CD14-positive monocyte (primary cell): ENCODE data around the gene LSM3. TPM values are rescaled to one million over a fixed set of nuclear protein-coding genes. Genes with fewer than 3 reads are reported as not detected.

Experiments
- DNase-seq, 3 donors: peaks; one replicate each; pipeline ENCODE4 v3.0.0-alpha.2; 2011 to 2022
- H2AFZ ChIP-seq: 2 replicates; pipeline ENCODE4 v1.6.0; 2012; ENCODE audit warnings: mild to moderate bottlenecking, low read depth, low read length, inconsistent platforms; ENCODE audit not compliant: insufficient read depth, poor library complexity, severe bottlenecking
- H3K27ac ChIP-seq, 2 donors: 1 replicate in 1 of 2; 2 replicates in 1 of 2; pipeline ENCODE4 v1.5.1; 2012 to 2013; ENCODE audit warnings: low read length in 2 of 2, control low read depth in 1 of 2, inconsistent platforms in 1 of 2, low read depth in 1 of 2, mild to moderate bottlenecking in 1 of 2
- H3K27me3 ChIP-seq, 2 donors: one replicate each; pipeline versions ENCODE4 v1.6.0 to v1.6.1; 2011 to 2013; ENCODE audit warnings: low read length in 2 of 2; ENCODE audit not compliant: control insufficient read depth in 2 of 2, insufficient read depth in 2 of 2
- H3K36me3 ChIP-seq, 2 donors: replicated peaks in 1 of 2; 1 replicate in 1 of 2; 2 replicates in 1 of 2; pipeline versions ENCODE4 v1.5.1 to v1.6.1; 2012 to 2013; ENCODE audit warnings: low read length in 2 of 2, control low read depth in 1 of 2, inconsistent platforms in 1 of 2, mild to moderate bottlenecking in 1 of 2; ENCODE audit not compliant: insufficient read depth in 2 of 2, control insufficient read depth in 1 of 2
- H3K4me1 ChIP-seq, 2 donors: 1 replicate in 1 of 2; 2 replicates in 1 of 2; pipeline versions ENCODE4 v1.5.1 to v1.6.1; 2012 to 2013; ENCODE audit warnings: low read length in 2 of 2, control low read depth in 1 of 2, inconsistent platforms in 1 of 2, mild to moderate bottlenecking in 1 of 2, moderate library complexity in 1 of 2; ENCODE audit not compliant: insufficient read depth in 2 of 2, control insufficient read depth in 1 of 2
- H3K4me2 ChIP-seq: replicated peaks from 2 replicates; pipeline ENCODE3; 2012; ENCODE audit warnings: low read length, moderate library complexity, mild to moderate bottlenecking; ENCODE audit not compliant: poor library complexity, severe bottlenecking; ENCODE audit errors: extremely low read depth
- H3K4me3 ChIP-seq, 3 experiments: fragments of 200-600 bp in 1 of 3; sonication (generic) in 1 of 3; replicated peaks in 1 of 3; 1 replicate in 2 of 3; 2 replicates in 1 of 3; pipeline ENCODE4 v1.5.1; 2011 to 2013; ENCODE audit warnings: low read length in 3 of 3, mild to moderate bottlenecking in 3 of 3, control low read depth in 2 of 3, low read depth in 2 of 3, inconsistent platforms in 1 of 3, moderate library complexity in 1 of 3
- H3K79me2 ChIP-seq: 2 replicates; pipeline ENCODE4 v1.6.0; 2012; ENCODE audit warnings: mild to moderate bottlenecking, control low read depth, inconsistent platforms, low read length, moderate library complexity; ENCODE audit not compliant: insufficient read depth
- H3K9ac ChIP-seq: 2 replicates; pipeline ENCODE4 v1.6.0; 2017; ENCODE audit warnings: low read length, mild to moderate bottlenecking; ENCODE audit not compliant: insufficient read depth, poor library complexity, severe bottlenecking
- H3K9me3 ChIP-seq, 2 donors: replicated peaks in 1 of 2; 1 replicate in 1 of 2; 2 replicates in 1 of 2; pipeline versions ENCODE4 v1.5.1 to v1.6.1; 2012 to 2013; ENCODE audit warnings: low read length in 2 of 2, control low read depth in 1 of 2; ENCODE audit not compliant: control insufficient read depth in 1 of 2, insufficient read depth in 1 of 2
- H4K20me1 ChIP-seq: 2 replicates; pipeline ENCODE4 v1.6.0; 2012; ENCODE audit warnings: mild to moderate bottlenecking, low read length, control low read depth, moderate library complexity; ENCODE audit not compliant: insufficient read depth
- H3K27ac Mint-ChIP-seq, 7 donors: one replicate each; pipeline ENCODE4 v1.8.0; 2020; ENCODE audit warnings: mild to moderate bottlenecking in 7 of 7, mixed read lengths in 7 of 7, moderate library complexity in 6 of 7, inconsistent platforms in 2 of 7
- H3K27me3 Mint-ChIP-seq, 3 donors: one replicate each; pipeline ENCODE4 v1.8.0; 2021 to 2022; ENCODE audit warnings: low read depth in 3 of 3, mild to moderate bottlenecking in 3 of 3, mixed read lengths in 3 of 3, moderate library complexity in 3 of 3, inconsistent platforms in 1 of 3
- H3K36me3 Mint-ChIP-seq, 2 donors: one replicate each; pipeline ENCODE4 v1.8.0; 2020; ENCODE audit warnings: mixed read lengths in 2 of 2, inconsistent platforms in 1 of 2, mild to moderate bottlenecking in 1 of 2
- H3K4me1 Mint-ChIP-seq: one replicate; pipeline ENCODE4 v1.8.0; 2020; ENCODE audit warnings: mild to moderate bottlenecking, mixed read lengths
- H3K4me3 Mint-ChIP-seq, 2 donors: one replicate each; pipeline ENCODE4 v1.8.0; 2020; ENCODE audit warnings: mild to moderate bottlenecking in 2 of 2, mixed read lengths in 2 of 2, moderate library complexity in 1 of 2
- H3K9me3 Mint-ChIP-seq, 7 donors: one replicate each; pipeline ENCODE4 v1.8.0; 2020 to 2022; ENCODE audit warnings: mixed read lengths in 7 of 7, mild to moderate bottlenecking in 6 of 7, moderate library complexity in 6 of 7, inconsistent platforms in 2 of 7
- CTCF ChIP-seq: fragments of 200-600 bp; IDR thresholded peaks from one replicate; pipeline ENCODE4 v1.8.0; 2022; ENCODE audit warnings: antibody characterized with exemption, mild to moderate bottlenecking
- WGBS: methylation state at CpG from one replicate; pipeline ENCODE4 v1.1.5; 2013; ENCODE audit warnings: missing lambda C conversion rate; ENCODE audit not compliant: insufficient coverage; 5-methylcytosine and 5-hydroxymethylcytosine counted together
- intact Hi-C, 2 donors: fragments of 100-400 bp; cut with micrococcal nuclease; formaldehyde crosslinking; loops; one replicate each; pipeline versions ENCODE4 v1.15.0 to v1.15.1; 2023
- polyA plus RNA-seq, 3 donors: library from polyadenylated mRNA; depleted of rRNA in 1 of 3; unstranded in 2 of 3; stranded (reverse) in 1 of 3; fragments of 300-500 nt in 2 of 3; fragments of >200 nt in 1 of 3; fragmentation: Illumina TruSeq in 2 of 3; gene quantifications; 1 replicate in 2 of 3; 2 replicates in 1 of 3; pipeline ENCODE4 v1.2.3, GENCODE V29; 2012 to 2021

Gene LSM3
- polyA plus RNA-seq, 3 donors = 4.1 to 23.2 (median 19.8) TPM

- peaks cover 21 to 22% of the 10 kb centered on the region in 2 donors for H3K36me3 ChIP-seq
- peaks cover 0 to 3% (median 0%) of the 10 kb centered on the region in 7 donors for H3K9me3 Mint-ChIP-seq
- no peak for TF ChIP-seq CTCF
- peaks cover 0 to 5% (median 0%) of the 10 kb centered on the region in 3 donors for H3K27me3 Mint-ChIP-seq
- peaks cover 13 to 19% of the 10 kb centered on the region in 2 donors for H3K36me3 Mint-ChIP-seq
- peaks cover 8% of the 10 kb centered on the region for H4K20me1 ChIP-seq
- peak overlapping the region; percentile 95 for H3K9ac ChIP-seq
- peak overlapping the region; percentile 59 to 100 (median 97) for H3K27ac Mint-ChIP-seq
- H3K4me2 ChIP-seq = peak overlapping the region; percentile 88
- intact Hi-C loops = loop anchor here (1.0 to 5.0 kb wide), 5 partner anchors 35 to 770 kb away; partner anchors contain the start of genes CHCHD4 (in 2 of the 2), CCDC174 (in 1 of the 2), NR2C2 (in 1 of the 2) and TMEM43 (in 1 of the 2)
- DNase-seq = peak; percentile 13 to 29 (median 13)
- peaks cover 14 to 21% of the 10 kb centered on the region in 2 donors for H3K4me1 ChIP-seq
- H3K4me1 Mint-ChIP-seq = peaks cover 34% of the 10 kb centered on the region
- H3K4me3 Mint-ChIP-seq = peak overlapping the region; percentile 92 to 97
- peak overlapping the region; percentile 93 for H2AFZ ChIP-seq
- peak overlapping the region; percentile 55 to 87 (median 59) for H3K4me3 ChIP-seq
- H3K27ac ChIP-seq = peak overlapping the region; percentile 61 to 94
- H3K79me2 ChIP-seq = peaks cover 46% of the 10 kb centered on the region
- H3K9me3 ChIP-seq = no peaks in the 10 kb centered on the region
- WGBS = 10% methylated on average over 10 of the region's 10 CpGs
- no peaks in the 10 kb centered on the region for H3K27me3 ChIP-seq
Observed at GRCh38 chr3:14177580-14178246, 904 bp upstream of the LSM3 start.

GRCh38 chr3:14179114-14179465 lies 473 bp downstream of the LSM3 start:
- DNase-seq = no peak
- Mint-ChIP-seq H3K36me3 (peaks cover 21 to 27% of the 10 kb centered on the region in 2 donors), H3K4me3 (peak overlapping the region; percentile 92 to 97)

More at GRCh38 chr3:14179114-14179465, 473 bp downstream of the LSM3 start:
- Histone ChIP-seq H2AFZ (peak overlapping the region; percentile 93), H3K27me3 (no peaks in the 10 kb centered on the region), H4K20me1 (peaks cover 5% of the 10 kb centered on the region), H3K9me3 (no peaks in the 10 kb centered on the region), H3K4me3 (peak overlapping the region; percentile 55 to 93 (median 87)), H3K79me2 (peaks cover 52% of the 10 kb centered on the region), H3K4me1 (peaks cover 14 to 21% of the 10 kb centered on the region in 2 donors), H3K9ac (peak overlapping the region; percentile 95), H3K27ac (peak overlapping the region; percentile 61 to 94), H3K36me3 (peaks cover 30 to 32% of the 10 kb centered on the region in 2 donors), H3K4me2 (peak overlapping the region; percentile 88)
- Mint-ChIP-seq H3K9me3 (peaks cover 0 to 3% (median 0%) of the 10 kb centered on the region in 7 donors), H3K4me1 (peaks cover 34% of the 10 kb centered on the region), H3K27ac (peak overlapping the region; percentile 95 to 100 (median 98)), H3K27me3 (peaks cover 0 to 5% (median 0%) of the 10 kb centered on the region in 3 donors)
- intact Hi-C loops = loop anchor here (5.0 kb wide), 3 partner anchors 37 to 768 kb away; partner anchors contain the start of genes CCDC174 (in 1 of the 2) and NR2C2 (in 1 of the 2)
- no peak for TF ChIP-seq CTCF
- no CpG with 5 or more reads among the region's 3 CpGs for WGBS
